Panc1 (cell line): ENCODE data around the gene MMP14. TPM values are rescaled to one million over a fixed set of nuclear protein-coding genes. Genes with fewer than 3 reads are reported as not detected.
"Not testable (repeated sequence)": the region's sequence is repeated elsewhere in the genome, so short reads cannot be mapped to it uniquely, and the experiment has no call there.

Source experiments
- ATAC-seq: fragments of 200-7000 bp; cut with Tn5 transposase; 2 replicates; pipeline ENCODE4 v1.9.1; 2020; ENCODE audit warnings: mild to moderate bottlenecking, moderate library complexity
- BruUV-seq: library from RNA; stranded (reverse); fragments of 400-500 nt; replicated peaks from 2 replicates; lab custom pipeline; 2021; lab: Mats Ljungman, UMichigan
- CTCF ChIA-PET: fragments of 300-600 bp; sonication (Branson Sonifier 250); formaldehyde crosslinking; loops from one replicate; lab custom pipeline; 2022; ENCODE audit warnings: antibody characterized with exemption; lab: Charles Lee
- POLR2A ChIA-PET: fragments of 300-600 bp; sonication (Branson Sonifier 250); formaldehyde crosslinking; loops from one replicate; lab custom pipeline; 2022; ENCODE audit warnings: antibody characterized with exemption; lab: Charles Lee
- DNase-seq: peaks from one replicate; pipeline ENCODE4 v3.0.0-alpha.2; 2010; ENCODE audit warnings: low read depth, low spot score
- H3K27ac ChIP-seq: 2 replicates; pipeline ENCODE4 v1.5.1; 2011; ENCODE audit warnings: mild to moderate bottlenecking, low read length, inconsistent platforms
- H3K27me3 ChIP-seq: fragments of 200-500 bp; sonication (Bioruptor generic); 2 replicates; pipeline ENCODE4 v1.6.0; 2014; ENCODE audit warnings: low read length, inconsistent platforms; ENCODE audit not compliant: control insufficient read depth, insufficient read depth
- H3K36me3 ChIP-seq: fragments of 200-500 bp; sonication (Bioruptor generic); 2 replicates; pipeline ENCODE4 v1.5.1; 2014; ENCODE audit warnings: inconsistent platforms, mild to moderate bottlenecking, low read length, moderate library complexity; ENCODE audit not compliant: control insufficient read depth, insufficient read depth
- H3K4me1 ChIP-seq: 2 replicates; pipeline ENCODE4 v1.5.1; 2011; ENCODE audit warnings: inconsistent platforms, mild to moderate bottlenecking, low read length, moderate library complexity; ENCODE audit not compliant: control insufficient read depth, insufficient read depth
- H3K4me3 ChIP-seq, 2 experiments: 2 replicates each; pipeline ENCODE4 v1.5.1; 2011 to 2012; ENCODE audit warnings: low read depth in 2 of 2, low read length in 2 of 2, mild to moderate bottlenecking in 2 of 2, inconsistent platforms in 1 of 2, moderate library complexity in 1 of 2
- H3K9me3 ChIP-seq: fragments of 200-500 bp; sonication (Bioruptor generic); 2 replicates; pipeline ENCODE4 v1.5.1; 2014; ENCODE audit warnings: low read depth, mild to moderate bottlenecking, inconsistent platforms, low read length, moderate library complexity; ENCODE audit not compliant: control insufficient read depth, insufficient read depth
- POLR2AphosphoS5 ChIP-seq: IDR thresholded peaks from 2 replicates; pipeline ENCODE4 v1.6.1; 2012; ENCODE audit warnings: mild to moderate bottlenecking, low read depth, low read length, moderate library complexity
- SIN3A ChIP-seq: IDR thresholded peaks from 2 replicates; pipeline ENCODE4 v1.6.1; 2012; ENCODE audit warnings: low read depth, mild to moderate bottlenecking, low read length, moderate library complexity, borderline replicate concordance; ENCODE audit not compliant: insufficient read depth
- TCF7L2 ChIP-seq: IDR thresholded peaks from 2 replicates; pipeline ENCODE4 v1.6.1; 2011; ENCODE audit warnings: mild to moderate bottlenecking, low read depth, low read length, inconsistent platforms
- in situ Hi-C: cut with HindIII; loops from 2 replicates; pipeline ENCODE4 v1.10.0; 2016; ENCODE audit warnings: low sequenced_read_pairs, low pct_unique_long_range_greater_than_20kb
- intact Hi-C: fragments of 100-400 bp; cut with micrococcal nuclease; formaldehyde crosslinking; loops from one replicate; pipeline ENCODE4 v1.10.0; 2022; ENCODE audit not compliant: unreplicated experiment
- total RNA-seq: library from RNA; stranded (reverse); gene quantifications from one replicate; pipeline ENCODE4 v1.2.1, GENCODE V29; 2021; ENCODE audit not compliant: unreplicated experiment
- TF ChIP-seq, protein P1 (sequence below), 2 experiments: IDR thresholded peaks; 2 replicates each; pipeline ENCODE4 v1.6.1; 2011 to 2012; ENCODE audit warnings: low read depth in 2 of 2, control low read depth in 1 of 2, low read length in 1 of 2, mild to moderate bottlenecking in 1 of 2, moderate library complexity in 1 of 2; ENCODE audit not compliant: insufficient read depth in 1 of 2
- TF ChIP-seq, protein P2 (sequence below): fragments of 450-650 bp; IDR thresholded peaks from 2 replicates; pipeline ENCODE4 v1.5.1; 2017; ENCODE audit warnings: mild to moderate bottlenecking

The MMP14 gene
- total RNA-seq, 1 experiment from 2014 or later: 32.9 TPM

DNA sequence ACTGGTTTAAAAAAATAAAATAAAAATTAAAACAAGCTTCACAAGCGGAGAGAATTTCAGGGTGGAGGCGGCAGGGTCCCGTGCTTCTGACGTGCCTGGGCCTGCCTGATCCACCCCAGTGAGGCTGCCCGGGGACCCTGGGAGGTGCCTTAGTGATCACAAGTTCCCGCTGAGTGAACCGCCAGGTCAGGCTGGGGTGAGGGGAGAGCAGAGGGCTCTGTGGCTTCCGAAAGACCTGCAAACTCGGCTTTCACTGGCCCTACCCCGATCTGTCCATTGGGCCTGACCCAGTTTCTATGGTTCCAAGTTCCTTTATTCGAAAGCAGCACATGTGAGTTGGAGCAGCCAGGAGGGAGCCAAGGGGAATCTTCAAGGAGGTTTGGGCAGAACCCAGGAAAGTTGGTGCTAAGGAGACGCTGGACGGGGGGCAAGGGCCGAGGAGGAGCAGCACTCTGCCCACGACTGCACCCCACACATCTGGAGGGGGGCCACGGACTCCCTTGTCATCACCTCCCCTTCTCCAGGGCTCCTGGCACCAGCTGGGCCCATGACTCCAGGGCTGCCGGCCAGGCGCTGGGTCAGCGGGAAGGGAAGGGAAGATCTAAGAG is 12.9 kb downstream of the MMP14 start:
- TF ChIP-seq SIN3A (no peak), TCF7L2 (no peak)
- TF ChIP-seq, protein P1, sequence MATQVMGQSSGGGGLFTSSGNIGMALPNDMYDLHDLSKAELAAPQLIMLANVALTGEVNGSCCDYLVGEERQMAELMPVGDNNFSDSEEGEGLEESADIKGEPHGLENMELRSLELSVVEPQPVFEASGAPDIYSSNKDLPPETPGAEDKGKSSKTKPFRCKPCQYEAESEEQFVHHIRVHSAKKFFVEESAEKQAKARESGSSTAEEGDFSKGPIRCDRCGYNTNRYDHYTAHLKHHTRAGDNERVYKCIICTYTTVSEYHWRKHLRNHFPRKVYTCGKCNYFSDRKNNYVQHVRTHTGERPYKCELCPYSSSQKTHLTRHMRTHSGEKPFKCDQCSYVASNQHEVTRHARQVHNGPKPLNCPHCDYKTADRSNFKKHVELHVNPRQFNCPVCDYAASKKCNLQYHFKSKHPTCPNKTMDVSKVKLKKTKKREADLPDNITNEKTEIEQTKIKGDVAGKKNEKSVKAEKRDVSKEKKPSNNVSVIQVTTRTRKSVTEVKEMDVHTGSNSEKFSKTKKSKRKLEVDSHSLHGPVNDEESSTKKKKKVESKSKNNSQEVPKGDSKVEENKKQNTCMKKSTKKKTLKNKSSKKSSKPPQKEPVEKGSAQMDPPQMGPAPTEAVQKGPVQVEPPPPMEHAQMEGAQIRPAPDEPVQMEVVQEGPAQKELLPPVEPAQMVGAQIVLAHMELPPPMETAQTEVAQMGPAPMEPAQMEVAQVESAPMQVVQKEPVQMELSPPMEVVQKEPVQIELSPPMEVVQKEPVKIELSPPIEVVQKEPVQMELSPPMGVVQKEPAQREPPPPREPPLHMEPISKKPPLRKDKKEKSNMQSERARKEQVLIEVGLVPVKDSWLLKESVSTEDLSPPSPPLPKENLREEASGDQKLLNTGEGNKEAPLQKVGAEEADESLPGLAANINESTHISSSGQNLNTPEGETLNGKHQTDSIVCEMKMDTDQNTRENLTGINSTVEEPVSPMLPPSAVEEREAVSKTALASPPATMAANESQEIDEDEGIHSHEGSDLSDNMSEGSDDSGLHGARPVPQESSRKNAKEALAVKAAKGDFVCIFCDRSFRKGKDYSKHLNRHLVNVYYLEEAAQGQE (IDR thresholded peaks at IDR 0.05; ENCODE audit: insufficient read depth in 1 of 2, low read depth in 2 of 2, low read length in 1 of 2): no peak
- TF ChIP-seq, protein P2, sequence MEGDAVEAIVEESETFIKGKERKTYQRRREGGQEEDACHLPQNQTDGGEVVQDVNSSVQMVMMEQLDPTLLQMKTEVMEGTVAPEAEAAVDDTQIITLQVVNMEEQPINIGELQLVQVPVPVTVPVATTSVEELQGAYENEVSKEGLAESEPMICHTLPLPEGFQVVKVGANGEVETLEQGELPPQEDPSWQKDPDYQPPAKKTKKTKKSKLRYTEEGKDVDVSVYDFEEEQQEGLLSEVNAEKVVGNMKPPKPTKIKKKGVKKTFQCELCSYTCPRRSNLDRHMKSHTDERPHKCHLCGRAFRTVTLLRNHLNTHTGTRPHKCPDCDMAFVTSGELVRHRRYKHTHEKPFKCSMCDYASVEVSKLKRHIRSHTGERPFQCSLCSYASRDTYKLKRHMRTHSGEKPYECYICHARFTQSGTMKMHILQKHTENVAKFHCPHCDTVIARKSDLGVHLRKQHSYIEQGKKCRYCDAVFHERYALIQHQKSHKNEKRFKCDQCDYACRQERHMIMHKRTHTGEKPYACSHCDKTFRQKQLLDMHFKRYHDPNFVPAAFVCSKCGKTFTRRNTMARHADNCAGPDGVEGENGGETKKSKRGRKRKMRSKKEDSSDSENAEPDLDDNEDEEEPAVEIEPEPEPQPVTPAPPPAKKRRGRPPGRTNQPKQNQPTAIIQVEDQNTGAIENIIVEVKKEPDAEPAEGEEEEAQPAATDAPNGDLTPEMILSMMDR: no peak
- no peak overlapping the region for H3K27ac ChIP-seq
- no peaks in the 10 kb centered on the region for H3K36me3 ChIP-seq
- BruUV-seq: no TSS peak
- no peak overlapping the region for H3K4me3 ChIP-seq
- CTCF ChIA-PET: interaction anchor here (0.6 kb wide), 1 partner anchor 278 kb away, joined by 12 read pairs; no protein-coding TSS in a partner anchor
- in situ Hi-C loops (no loop called here), intact Hi-C loops (no loop called here)
- no peaks in the 10 kb centered on the region for H3K9me3 ChIP-seq
- no peak for ATAC-seq
- no peaks in the 10 kb centered on the region for H3K27me3 ChIP-seq
- POLR2A ChIA-PET: no interaction called here
- no peak for DNase-seq
- no peaks in the 10 kb centered on the region for H3K4me1 ChIP-seq

DNA sequence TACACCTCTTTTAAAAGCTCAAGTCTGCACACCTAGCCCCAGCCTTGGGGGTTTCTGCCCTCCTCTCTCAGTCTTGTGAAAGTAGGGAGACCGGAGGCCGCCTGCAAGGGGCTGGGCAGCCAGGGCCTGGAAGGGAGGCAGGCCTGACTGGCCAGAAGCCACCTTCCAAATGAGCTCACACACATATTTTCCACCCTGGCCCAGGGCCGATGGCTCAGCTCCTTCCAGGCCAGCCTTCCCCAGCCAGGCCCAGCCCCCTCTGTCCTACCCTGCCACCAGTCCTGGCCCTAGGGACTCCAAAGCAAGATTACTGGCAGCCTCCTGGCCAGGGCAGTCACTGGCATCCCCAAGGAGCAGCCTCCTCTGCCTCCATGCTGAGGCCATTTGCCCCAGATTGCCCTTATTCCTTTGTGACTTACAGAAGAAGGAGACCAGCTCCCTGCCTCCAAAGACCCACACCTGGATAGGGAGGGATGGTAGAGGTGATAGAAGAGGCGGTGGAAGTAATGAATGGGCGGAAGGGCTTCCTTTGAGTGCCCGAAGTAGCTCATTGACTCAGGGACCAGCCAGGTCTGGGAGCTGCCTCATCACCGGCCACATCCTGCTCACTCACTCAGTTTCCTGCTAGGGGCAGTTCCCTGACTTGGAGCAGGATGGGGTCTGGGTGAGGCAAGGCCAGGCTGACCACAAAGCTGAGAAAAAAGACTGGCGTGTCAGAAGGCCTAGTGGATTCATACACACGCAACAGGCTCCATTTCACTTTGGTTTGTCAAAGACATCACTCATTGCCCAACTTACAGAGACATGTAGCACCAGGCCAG is 14.8 kb downstream of the MMP14 start:
- no TSS peak for BruUV-seq
- Histone ChIP-seq H3K9me3 (no peaks in the 10 kb centered on the region), H3K27ac (no peak overlapping the region), H3K36me3 (no peaks in the 10 kb centered on the region), H3K4me1 (no peaks in the 10 kb centered on the region), H3K27me3 (no peaks in the 10 kb centered on the region), H3K4me3 (no peak overlapping the region)
- in situ Hi-C loops (no loop called here), intact Hi-C loops (loop anchor here (10.0 kb wide), 1 partner anchor 196 kb away; no protein-coding TSS in a partner anchor)
- CTCF ChIA-PET: interaction anchor here (4.9 kb wide), 1 partner anchor 28 kb away, joined by 50 read pairs; no protein-coding TSS in a partner anchor
- no peak for ATAC-seq
- TF ChIP-seq, protein P2: no peak
- TF ChIP-seq POLR2AphosphoS5: no peak
- TF ChIP-seq, protein P1 (IDR thresholded peaks at IDR 0.05; ENCODE audit: insufficient read depth in 1 of 2, low read depth in 2 of 2, low read length in 1 of 2): no peak
- TF ChIP-seq SIN3A: no peak
- no peak for TF ChIP-seq TCF7L2
- no peak for DNase-seq
- POLR2A ChIA-PET: interaction anchor here (0.6 kb wide), 1 partner anchor 27 kb away, joined by 3 read pairs; no protein-coding TSS in a partner anchor

DNA sequence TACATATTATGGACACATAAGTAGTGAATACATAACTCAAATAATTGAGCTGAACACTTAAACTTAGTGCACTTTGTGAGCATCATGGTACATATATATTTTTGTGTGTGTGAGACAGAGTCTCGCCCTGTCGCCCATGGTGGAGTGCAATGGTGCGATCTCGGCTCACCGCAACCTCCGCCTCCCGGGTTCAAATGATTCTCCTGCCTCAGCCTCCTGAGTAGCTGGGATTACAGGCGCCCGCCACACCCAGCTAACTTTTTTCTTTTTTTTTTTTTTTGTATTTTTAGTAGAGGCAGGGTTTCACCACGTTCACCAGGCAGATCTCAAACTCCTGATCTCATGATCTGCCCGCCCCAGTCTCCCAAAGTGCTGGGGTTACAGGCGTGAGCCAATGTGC is 15.8 kb downstream of the MMP14 start:
- CTCF ChIA-PET: interaction anchor here (0.6 to 4.9 kb wide), 4 partner anchors 11 to 29 kb away, joined by 3 to 50 read pairs (median 4); no protein-coding TSS in a partner anchor
- H3K4me3 ChIP-seq, BruUV-seq, H3K27ac ChIP-seq, POLR2A ChIA-PET, H3K27me3 ChIP-seq, in situ Hi-C loops, H3K36me3 ChIP-seq, H3K9me3 ChIP-seq, DNase-seq, H3K4me1 ChIP-seq, ATAC-seq: not testable (repeated sequence)
- intact Hi-C loops: loop anchor here (2.0 to 10.0 kb wide), 2 partner anchors 29 to 197 kb away; no protein-coding TSS in a partner anchor
